Esophagus muscularis mucosa (tissue), 4 donors: ENCODE results near the gene DNAJB1. TPM values are rescaled to one million over a fixed set of nuclear protein-coding genes. Genes with fewer than 3 reads are reported as not detected.

ENCODE experiments used
- DNase-seq: peaks from one replicate; pipeline ENCODE4 v3.0.0-alpha.2; 2017; ENCODE audit errors: extremely low spot score
- H3K27ac ChIP-seq, 4 donors: fragments of 200-600 bp; sonication (generic); replicated peaks in 1 of 4; 1 replicate in 3 of 4; 2 replicates in 1 of 4; pipeline ENCODE4 v1.5.1; 2016 to 2019; ENCODE audit warnings: mild to moderate bottlenecking in 1 of 4
- H3K27me3 ChIP-seq, 4 donors: fragments of 200-600 bp; sonication (generic); one replicate each; pipeline versions ENCODE4 v1.5.1 to v1.6.0; 2016 to 2019
- H3K36me3 ChIP-seq, 4 donors: fragments of 200-600 bp; sonication (generic); one replicate each; pipeline ENCODE4 v1.5.1; 2016 to 2019
- H3K4me1 ChIP-seq, 4 donors: fragments of 200-600 bp; sonication (generic); one replicate each; pipeline ENCODE4 v1.5.1; 2016 to 2019
- H3K4me3 ChIP-seq, 4 donors: fragments of 200-600 bp; sonication (generic); 1 replicate in 2 of 4; 2 replicates in 2 of 4; pipeline ENCODE4 v1.5.1; 2016 to 2019; ENCODE audit warnings: mild to moderate bottlenecking in 4 of 4, moderate library complexity in 1 of 4
- H3K9me3 ChIP-seq, 4 donors: fragments of 200-600 bp; sonication (generic); 1 replicate in 3 of 4; 2 replicates in 1 of 4; pipeline ENCODE4 v1.5.1; 2016 to 2019
- CTCF ChIP-seq, 3 experiments: fragments of 200-600 bp in 2 of 3; fragments of 450-650 bp in 1 of 3; sonication (generic) in 2 of 3; IDR thresholded peaks; one replicate each; pipeline ENCODE4 v1.5.1; 2017 to 2019; ENCODE audit warnings: antibody characterized with exemption in 3 of 3, mild to moderate bottlenecking in 2 of 3, moderate library complexity in 1 of 3
- EP300 ChIP-seq: sonication (generic); formaldehyde crosslinking; IDR thresholded peaks from one replicate; pipeline ENCODE4 v1.6.1; 2017; ENCODE audit warnings: antibody characterized with exemption
- POLR2A ChIP-seq: fragments of 450-650 bp; IDR thresholded peaks from one replicate; pipeline ENCODE4 v1.6.1; 2017; ENCODE audit warnings: antibody characterized with exemption, moderate library complexity, mild to moderate bottlenecking, low read depth
- POLR2AphosphoS5 ChIP-seq, 2 donors: sonication (generic); formaldehyde crosslinking; IDR thresholded peaks; one replicate each; pipeline ENCODE4 v1.6.1; 2017; ENCODE audit warnings: antibody characterized with exemption in 2 of 2
- WGBS: methylation state at CpG from one replicate; pipeline ENCODE4 v1.1.5; 2018; 5-methylcytosine and 5-hydroxymethylcytosine counted together
- intact Hi-C: fragments of 100-400 bp; cut with DNase I; formaldehyde crosslinking; loops from one replicate; pipeline ENCODE4 v1.15.1; 2023
- total RNA-seq, 4 donors: library from RNA; depleted of rRNA; stranded (reverse); fragments of >200 nt; gene quantifications; one replicate each; pipeline versions ENCODE4 v1.1.0 to v1.2.1, GENCODE V29; 2016

The DNAJB1 gene
- total RNA-seq, 4 donors from 2014 or later, result 50.3 to 102 (median 86.3) TPM

DNA sequence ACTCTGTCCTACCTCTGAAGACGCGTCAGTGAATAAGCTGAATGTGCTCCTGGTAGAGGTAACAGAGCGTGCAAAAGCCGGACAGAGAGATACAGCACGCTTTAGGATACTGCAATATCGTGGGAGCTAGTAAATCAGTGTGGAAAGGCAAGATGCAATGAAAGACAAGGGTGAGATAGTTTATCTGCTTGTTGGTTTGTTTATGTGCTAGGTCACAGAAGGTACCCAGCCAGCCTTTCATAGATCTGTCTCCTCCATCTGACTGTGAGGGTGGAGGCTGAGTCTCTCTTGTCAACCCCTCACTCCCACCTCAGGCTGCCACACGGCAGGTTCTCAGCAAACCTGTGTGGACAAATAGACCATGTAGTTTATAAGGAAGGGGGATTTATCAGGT, 21.4 kb downstream of the DNAJB1 start:
- Histone ChIP-seq H3K9me3 (no peaks in the 10 kb centered on the region), H3K4me1 (peaks cover 25 to 51% (median 42%) of the 10 kb centered on the region in 4 donors), H3K36me3 (peaks cover 0 to 10% (median 7%) of the 10 kb centered on the region in 4 donors), H3K4me3 (peak overlapping the region; percentile 83 to 92 (median 84)), H3K27me3 (no peaks in the 10 kb centered on the region), H3K27ac (peak overlapping the region; percentile 78 to 84 (median 82))
- DNase-seq, result no peak
- 49% methylated on average over 7 of the region's 7 CpGs for WGBS
- intact Hi-C loops, result no loop called here
- TF ChIP-seq EP300 (no peak), POLR2A (no peak), CTCF (IDR thresholded peaks at IDR 0.05) (no peak), POLR2AphosphoS5 (IDR thresholded peaks at IDR 0.05) (no peak)

GRCh38 chr19:14496029-14496833, 22.0 kb downstream of the DNAJB1 start, which contains the start of gene GIPC1:
GIPC1 (minus strand) TSS chr19:14496127; CDS start chr19:14482976, 13,151 bp downstream.
- Histone ChIP-seq H3K36me3 (peaks cover 0 to 16% (median 13%) of the 10 kb centered on the region in 4 donors), H3K27ac (peak within 1 kb of the TSS; percentile 79 to 85 (median 84)), H3K4me1 (peaks cover 25 to 51% (median 42%) of the 10 kb centered on the region in 4 donors), H3K9me3 (no peaks in the 10 kb centered on the region), H3K4me3 (peak within 1 kb of the TSS; percentile 83 to 92 (median 84)), H3K27me3 (no peaks in the 10 kb centered on the region)
- TF ChIP-seq POLR2AphosphoS5 (IDR thresholded peaks at IDR 0.05), result peak; percentile 84 to 89
- TF ChIP-seq POLR2A, result no peak
- peak in 1 of 3 experiments; percentile 16 for TF ChIP-seq CTCF (IDR thresholded peaks at IDR 0.05)
- no peak for TF ChIP-seq EP300
- WGBS, result 3% methylated on average over 13 of the region's 71 CpGs
- DNase-seq, result peak; percentile 99
- intact Hi-C loops, result no loop called here

- no peaks in the 10 kb centered on the region for H3K9me3 ChIP-seq
- no CpG with 5 or more reads among the region's 28 CpGs for WGBS
Observed at GRCh38 chr19:14495672-14496028, 22.5 kb downstream of the DNAJB1 start.

DNA sequence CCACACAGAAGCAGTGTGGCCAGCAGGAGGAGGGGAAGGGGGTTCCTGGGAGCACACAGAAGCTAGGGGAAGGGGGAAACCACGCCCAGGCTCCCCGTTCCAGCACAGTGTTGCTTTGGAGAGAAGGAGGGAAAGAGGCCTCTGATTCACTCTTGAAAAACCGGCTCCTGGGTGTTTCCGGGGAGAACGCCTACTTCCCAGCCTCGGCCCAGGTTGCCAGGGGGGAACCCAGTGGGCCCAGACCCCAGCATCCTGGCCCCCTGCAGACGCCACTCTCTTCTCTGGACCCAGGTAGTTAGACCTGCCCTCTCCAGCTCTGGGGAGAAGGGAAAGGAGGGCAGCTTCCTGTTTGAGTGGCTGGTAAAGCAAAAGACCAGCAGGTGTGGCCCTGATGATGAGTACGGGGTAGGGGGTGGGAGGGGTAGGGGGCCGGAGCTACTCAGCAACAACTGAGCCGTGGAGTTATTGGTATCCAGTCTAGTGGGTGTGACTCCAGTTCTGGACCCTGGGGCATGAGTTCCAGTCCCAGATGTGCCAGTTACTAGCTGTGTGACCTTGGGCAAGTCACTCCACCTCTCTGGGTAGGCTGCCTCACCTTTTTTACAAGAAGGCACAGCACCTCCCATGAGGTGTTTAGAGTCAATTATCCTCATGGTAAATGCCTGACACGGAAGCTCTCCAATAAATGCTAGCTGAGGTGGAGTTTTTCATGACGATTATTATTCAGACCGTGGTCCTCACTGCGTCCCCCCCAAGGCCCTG, 23.1 kb downstream of the DNAJB1 start:
- 19% methylated on average over 9 of the region's 14 CpGs for WGBS
- intact Hi-C loops, result no loop called here
- peaks cover 4 to 27% (median 23%) of the 10 kb centered on the region in 4 donors for H3K36me3 ChIP-seq
- no peak for DNase-seq
- no peak for TF ChIP-seq POLR2A
- TF ChIP-seq EP300, result no peak
- no peak for TF ChIP-seq POLR2AphosphoS5 (IDR thresholded peaks at IDR 0.05)
- TF ChIP-seq CTCF (IDR thresholded peaks at IDR 0.05), result no peak
- peak overlapping the region; percentile 83 to 92 (median 84) for H3K4me3 ChIP-seq
- no peaks in the 10 kb centered on the region for H3K9me3 ChIP-seq
- H3K4me1 ChIP-seq, result peaks cover 25 to 51% (median 42%) of the 10 kb centered on the region in 4 donors
- peak overlapping the region; percentile 79 to 85 (median 84) for H3K27ac ChIP-seq
- no peaks in the 10 kb centered on the region for H3K27me3 ChIP-seq

More at GRCh38 chr19:14495672-14496028, 22.5 kb downstream of the DNAJB1 start:
- intact Hi-C loops, result no loop called here
- no peaks in the 10 kb centered on the region for H3K27me3 ChIP-seq
- peaks cover 25 to 51% (median 42%) of the 10 kb centered on the region in 4 donors for H3K4me1 ChIP-seq
- TF ChIP-seq EP300, result no peak
- H3K27ac ChIP-seq, result peak overlapping the region; percentile 79 to 85 (median 84)
- peak overlapping the region; percentile 83 to 92 (median 84) for H3K4me3 ChIP-seq
- H3K36me3 ChIP-seq, result peaks cover 0 to 22% (median 17%) of the 10 kb centered on the region in 4 donors
- DNase-seq, result no peak

DNA sequence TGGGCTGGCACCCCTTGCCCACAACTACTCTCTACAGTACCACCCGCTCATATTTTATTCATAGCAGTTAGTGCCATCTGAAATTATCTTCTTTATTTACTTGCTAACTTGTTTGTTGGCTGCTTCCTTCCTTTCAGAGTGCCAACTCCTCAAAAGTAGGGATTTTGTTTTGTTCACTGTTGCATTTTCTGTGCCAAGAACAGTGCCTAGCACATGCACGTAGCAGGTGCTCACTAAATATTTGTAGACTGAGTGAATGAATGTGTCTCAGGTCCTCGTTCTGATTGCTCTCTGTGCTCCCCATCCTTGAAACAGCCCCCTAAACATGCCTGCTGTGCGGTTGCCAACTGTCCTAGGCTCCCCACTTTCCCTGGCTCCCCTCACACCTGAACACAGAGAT, 23.8 kb downstream of the DNAJB1 start:
- Histone ChIP-seq H3K4me3 (peak overlapping the region; percentile 83 to 92 (median 84)), H3K36me3 (peaks cover 5 to 34% (median 27%) of the 10 kb centered on the region in 4 donors), H3K27me3 (no peaks in the 10 kb centered on the region), H3K9me3 (no peaks in the 10 kb centered on the region), H3K4me1 (peaks cover 25 to 51% (median 42%) of the 10 kb centered on the region in 4 donors), H3K27ac (peak overlapping the region; percentile 26 to 85 (median 82))
- DNase-seq, result no peak
- WGBS, result 84% methylated on average over 4 of the region's 4 CpGs
- no peak for TF ChIP-seq EP300
- TF ChIP-seq POLR2A, result no peak
- TF ChIP-seq CTCF (IDR thresholded peaks at IDR 0.05), result no peak
- no peak for TF ChIP-seq POLR2AphosphoS5 (IDR thresholded peaks at IDR 0.05)
- intact Hi-C loops, result no loop called here
